Testis (tissue), 3 donors: ENCODE results near the gene ATRNL1. TPM values are rescaled to one million over a fixed set of nuclear protein-coding genes. Genes with fewer than 3 reads are reported as not detected.

Experiments
- DNase-seq: peaks from one replicate; pipeline ENCODE4 v3.0.0-alpha.2; 2019
- H3K27ac ChIP-seq, 2 donors: fragments of 200-600 bp; sonication (generic); one replicate each; pipeline ENCODE4 v1.5.1; 2019
- H3K27me3 ChIP-seq: fragments of 200-600 bp; sonication (generic); one replicate; pipeline ENCODE4 v1.5.1; 2019
- H3K36me3 ChIP-seq: fragments of 200-600 bp; sonication (generic); one replicate; pipeline ENCODE4 v1.5.1; 2017; ENCODE audit warnings: low read depth; ENCODE audit errors: missing control alignments
- H3K4me1 ChIP-seq: fragments of 200-600 bp; sonication (generic); one replicate; pipeline ENCODE4 v1.5.1; 2019
- H3K4me3 ChIP-seq, 2 donors: fragments of 200-600 bp; sonication (generic); one replicate each; pipeline ENCODE4 v1.5.1; 2017 to 2019
- H3K9me3 ChIP-seq: fragments of 200-600 bp; sonication (generic); one replicate; pipeline ENCODE4 v1.5.1; 2017
- CTCF ChIP-seq, 3 experiments: fragments of 450-650 bp in 2 of 3; fragments of 200-600 bp in 1 of 3; sonication (generic) in 1 of 3; IDR thresholded peaks; one replicate each; pipeline ENCODE4 v1.5.1; 2016 to 2019; ENCODE audit warnings: antibody characterized with exemption in 3 of 3, mild to moderate bottlenecking in 2 of 3, moderate library complexity in 1 of 3
- POLR2A ChIP-seq: fragments of 450-650 bp; IDR thresholded peaks from one replicate; pipeline ENCODE4 v1.6.1; 2017; ENCODE audit warnings: antibody characterized with exemption, mild to moderate bottlenecking, moderate library complexity
- WGBS, 2 donors: methylation state at CpG; one replicate each; pipeline ENCODE4 v1.1.5; 2018; 5-methylcytosine and 5-hydroxymethylcytosine counted together
- intact Hi-C: fragments of 100-400 bp; cut with DNase I; formaldehyde crosslinking; loops from one replicate; pipeline ENCODE4 v1.15.1; 2023; ENCODE audit warnings: low total_unique reads
- polyA plus RNA-seq: library from polyadenylated mRNA; stranded (reverse); fragments of 350-450 nt; fragmentation: Illumina TruSeq; extraction: RNeasy Lipid Tissue Mini Kit (QIAGEN cat#74804); gene quantifications from one replicate; pipeline ENCODE4 v1.2.3, GENCODE V29; 2014; ENCODE audit warnings: low read depth, low replicate concordance; ENCODE audit not compliant: insufficient read depth
- total RNA-seq, 2 donors: library from RNA; depleted of rRNA; stranded (reverse); fragments of >200 nt; gene quantifications; one replicate each; pipeline ENCODE4 v1.2.3, GENCODE V29; 2016

The ATRNL1 gene
- total and polyA plus RNA-seq, 3 donors from 2014 or later = 32.4 to 61.3 (median 45.7) TPM

DNA sequence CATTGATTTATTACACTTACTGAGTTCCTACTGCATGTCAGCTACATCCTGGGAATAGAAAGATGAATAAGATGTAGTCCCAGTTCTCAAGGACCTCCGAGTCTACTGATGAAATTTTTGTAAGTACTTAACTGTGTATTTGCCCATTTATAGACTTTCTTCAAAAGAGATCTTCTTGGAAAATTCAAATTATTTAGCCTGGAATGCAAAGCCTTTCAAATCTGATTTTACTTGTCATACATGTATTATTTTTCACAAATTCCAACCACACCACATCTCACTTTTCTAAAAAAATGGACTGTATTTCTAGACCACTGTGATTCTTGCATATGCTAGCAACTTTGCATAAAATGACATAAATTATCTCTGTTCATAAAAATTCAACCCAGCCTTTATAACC, 581.3 kb downstream of the ATRNL1 start:
- Histone ChIP-seq H3K27ac (no peak overlapping the region), H3K4me1 (no peaks in the 10 kb centered on the region), H3K36me3 (no peaks in the 10 kb centered on the region), H3K9me3 (no peaks in the 10 kb centered on the region), H3K27me3 (no peaks in the 10 kb centered on the region), H3K4me3 (no peak overlapping the region)
- no peak for TF ChIP-seq POLR2A
- TF ChIP-seq CTCF (IDR thresholded peaks at IDR 0.05) = no peak
- intact Hi-C loops = no loop called here
- no peak for DNase-seq
- WGBS, 2 donors = 86 to 89% methylated on average over 1 of the region's 1 CpG

- intact Hi-C loops = no loop called here
- no peak for TF ChIP-seq CTCF (IDR thresholded peaks at IDR 0.05)
- TF ChIP-seq POLR2A = no peak
- DNase-seq = no peak
- Histone ChIP-seq H3K4me1 (no peaks in the 10 kb centered on the region), H3K9me3 (no peaks in the 10 kb centered on the region), H3K27me3 (no peaks in the 10 kb centered on the region), H3K27ac (no peak overlapping the region), H3K36me3 (no peaks in the 10 kb centered on the region), H3K4me3 (no peak overlapping the region)
- 83 to 87% methylated on average over 4 of the region's 4 CpGs for WGBS, 2 donors
Observed at GRCh38 chr10:115696747-115697146, 603.6 kb downstream of the ATRNL1 start.

DNA sequence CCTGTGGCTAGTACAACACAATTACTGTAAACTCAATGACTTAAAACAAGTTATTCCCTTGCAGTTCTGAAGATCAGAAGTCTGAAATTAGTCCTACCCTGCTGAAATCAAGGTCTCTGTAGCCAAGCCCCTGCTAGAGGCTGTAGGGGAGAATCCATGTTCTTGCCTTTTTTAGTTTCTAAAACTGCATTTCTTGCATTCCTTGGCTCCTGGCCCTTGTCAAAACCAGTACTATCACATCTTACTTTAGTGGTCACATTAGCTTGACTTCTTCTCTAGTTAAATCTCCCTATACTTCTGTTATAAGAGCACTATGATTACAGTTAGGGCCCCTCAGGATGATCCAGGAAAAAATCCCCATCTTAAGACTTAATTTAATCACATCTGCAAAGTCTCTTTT, 612.9 kb downstream of the ATRNL1 start:
- Histone ChIP-seq H3K36me3 (no peaks in the 10 kb centered on the region), H3K27me3 (no peaks in the 10 kb centered on the region), H3K27ac (no peak overlapping the region), H3K4me1 (no peaks in the 10 kb centered on the region), H3K4me3 (no peak overlapping the region), H3K9me3 (no peaks in the 10 kb centered on the region)
- TF ChIP-seq CTCF (IDR thresholded peaks at IDR 0.05) (no peak), POLR2A (no peak)
- no peak for DNase-seq
- intact Hi-C loops = no loop called here

GRCh38 chr10:115706488-115707076, 613.4 kb downstream of the ATRNL1 start:
- Histone ChIP-seq H3K27ac (no peak overlapping the region), H3K9me3 (no peaks in the 10 kb centered on the region), H3K4me1 (no peaks in the 10 kb centered on the region), H3K27me3 (no peaks in the 10 kb centered on the region), H3K4me3 (no peak overlapping the region), H3K36me3 (no peaks in the 10 kb centered on the region)
- no peak for DNase-seq
- TF ChIP-seq POLR2A (no peak), CTCF (IDR thresholded peaks at IDR 0.05) (peak; percentile 8 to 48 (median 29))
- intact Hi-C loops = no loop called here
- 64 to 70% methylated on average over 2 of the region's 2 CpGs for WGBS, 2 donors

- Histone ChIP-seq H3K27ac (no peak overlapping the region), H3K4me1 (no peaks in the 10 kb centered on the region), H3K4me3 (no peak overlapping the region), H3K36me3 (no peaks in the 10 kb centered on the region), H3K27me3 (no peaks in the 10 kb centered on the region), H3K9me3 (no peaks in the 10 kb centered on the region)
- WGBS, 2 donors = 95 to 100% methylated on average over 1 of the region's 1 CpG
- no peak for DNase-seq
- intact Hi-C loops = no loop called here
- TF ChIP-seq CTCF (IDR thresholded peaks at IDR 0.05) (peak in 1 of 3 experiments; percentile 36), POLR2A (no peak)
Observed at GRCh38 chr10:115710136-115710535, 617.0 kb downstream of the ATRNL1 start.
